ENCODE results near the gene RIMS1.

DNA sequence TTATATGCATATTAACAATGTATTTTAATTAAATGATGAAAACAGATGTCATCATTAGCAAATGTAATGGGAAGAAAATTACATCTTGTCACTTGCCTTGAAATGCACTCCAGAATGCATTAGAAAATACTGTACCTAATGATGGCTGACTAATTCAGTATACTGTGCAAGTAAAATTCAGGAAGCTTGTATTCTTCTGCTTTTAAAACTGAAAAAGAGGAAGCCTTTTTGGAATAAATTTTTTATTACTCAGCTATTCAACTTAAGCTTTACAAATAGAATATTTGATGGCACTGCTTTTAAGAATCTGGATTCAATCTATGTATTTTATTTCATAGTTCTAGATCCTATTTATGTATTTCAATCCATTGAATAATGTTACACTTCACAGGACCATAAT lies 195.5 kb downstream of the RIMS1 start:
- no peak for TF ChIP-seq NR1H2 (CRISPR knock-in tag; IDR thresholded peaks at IDR 0.05)
- TF ChIP-seq, protein P1, sequence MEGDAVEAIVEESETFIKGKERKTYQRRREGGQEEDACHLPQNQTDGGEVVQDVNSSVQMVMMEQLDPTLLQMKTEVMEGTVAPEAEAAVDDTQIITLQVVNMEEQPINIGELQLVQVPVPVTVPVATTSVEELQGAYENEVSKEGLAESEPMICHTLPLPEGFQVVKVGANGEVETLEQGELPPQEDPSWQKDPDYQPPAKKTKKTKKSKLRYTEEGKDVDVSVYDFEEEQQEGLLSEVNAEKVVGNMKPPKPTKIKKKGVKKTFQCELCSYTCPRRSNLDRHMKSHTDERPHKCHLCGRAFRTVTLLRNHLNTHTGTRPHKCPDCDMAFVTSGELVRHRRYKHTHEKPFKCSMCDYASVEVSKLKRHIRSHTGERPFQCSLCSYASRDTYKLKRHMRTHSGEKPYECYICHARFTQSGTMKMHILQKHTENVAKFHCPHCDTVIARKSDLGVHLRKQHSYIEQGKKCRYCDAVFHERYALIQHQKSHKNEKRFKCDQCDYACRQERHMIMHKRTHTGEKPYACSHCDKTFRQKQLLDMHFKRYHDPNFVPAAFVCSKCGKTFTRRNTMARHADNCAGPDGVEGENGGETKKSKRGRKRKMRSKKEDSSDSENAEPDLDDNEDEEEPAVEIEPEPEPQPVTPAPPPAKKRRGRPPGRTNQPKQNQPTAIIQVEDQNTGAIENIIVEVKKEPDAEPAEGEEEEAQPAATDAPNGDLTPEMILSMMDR (IDR thresholded peaks at IDR 0.05) = no peak
- TF ChIP-seq TEAD1 (CRISPR knock-in tag; IDR thresholded peaks at IDR 0.05) = no peak
- TF ChIP-seq ZNF138 (CRISPR knock-in tag; conservative IDR thresholded peaks at IDR 0.05) = no peak
- no peak for TF ChIP-seq MXD4 (CRISPR knock-in tag; IDR thresholded peaks at IDR 0.05; ENCODE audit: borderline replicate concordance)
- TF ChIP-seq CBFB (CRISPR knock-in tag; IDR thresholded peaks at IDR 0.05; ENCODE audit: low read depth) = no peak
- no peak for TF ChIP-seq NFE2L1 (CRISPR knock-in tag; IDR thresholded peaks at IDR 0.05)
- no peak for TF ChIP-seq MLX (CRISPR knock-in tag; IDR thresholded peaks at IDR 0.05)
- TF ChIP-seq ELF4 (CRISPR knock-in tag; IDR thresholded peaks at IDR 0.05; ENCODE audit: low read depth) = no peak

Data from WTC11 (cell line).